ENCODE results near the gene DMBX1. TPM values are rescaled to one million over a fixed set of nuclear protein-coding genes. Genes with fewer than 3 reads are reported as not detected.

Gene DMBX1
- total RNA-seq, 1 donor from 2014 or later, result not detected

- Histone ChIP-seq H3K4me3 (no peak overlapping the region), H3K27me3 (no peaks in the 10 kb centered on the region), H3K4me1 (no peaks in the 10 kb centered on the region), H3K9me3 (no peaks in the 10 kb centered on the region), H3K27ac (no peak overlapping the region), H3K36me3 (no peaks in the 10 kb centered on the region)
- TF ChIP-seq CTCF (IDR thresholded peaks at IDR 0.05), result no peak
- DNase-seq (ENCODE audit: low spot score in 2 of 2), result no peak
- intact Hi-C loops (cut with DNase I), result no loop called here
These were observed 9.8 kb upstream of the DMBX1 start for GRCh38 chr1:46479744-46480350.

- DNase-seq (ENCODE audit: low spot score in 2 of 2), result no peak
- H3K27ac ChIP-seq, result no peak overlapping the region
- H3K4me3 ChIP-seq, result no peak overlapping the region
- no peaks in the 10 kb centered on the region for H3K4me1 ChIP-seq
- H3K9me3 ChIP-seq, result no peaks in the 10 kb centered on the region
- H3K27me3 ChIP-seq, result no peaks in the 10 kb centered on the region
- intact Hi-C loops (cut with DNase I), result no loop called here
- no peak for TF ChIP-seq CTCF (IDR thresholded peaks at IDR 0.05)
- H3K36me3 ChIP-seq, result no peaks in the 10 kb centered on the region
These were observed 8.5 kb upstream of the DMBX1 start for GRCh38 chr1:46480959-46481646.

GRCh38 chr1:46481961-46482360 lies 7.7 kb upstream of the DMBX1 start:
- intact Hi-C loops (cut with DNase I), result no loop called here
- DNase-seq (ENCODE audit: low spot score in 2 of 2), result no peak
- no peak overlapping the region for H3K27ac ChIP-seq
- H3K27me3 ChIP-seq, result no peaks in the 10 kb centered on the region
- no peak for TF ChIP-seq CTCF (IDR thresholded peaks at IDR 0.05)
- no peak overlapping the region for H3K4me3 ChIP-seq
- no peaks in the 10 kb centered on the region for H3K4me1 ChIP-seq
- no peaks in the 10 kb centered on the region for H3K36me3 ChIP-seq
- H3K9me3 ChIP-seq, result no peaks in the 10 kb centered on the region

GRCh38 chr1:46483589-46483988 lies 6.0 kb upstream of the DMBX1 start:
- no peaks in the 10 kb centered on the region for H3K4me1 ChIP-seq
- intact Hi-C loops (cut with DNase I), result no loop called here
- H3K9me3 ChIP-seq, result no peaks in the 10 kb centered on the region
- peaks cover 4% of the 10 kb centered on the region for H3K27me3 ChIP-seq
- no peak overlapping the region for H3K27ac ChIP-seq
- no peak for TF ChIP-seq CTCF (IDR thresholded peaks at IDR 0.05)
- DNase-seq (ENCODE audit: low spot score in 2 of 2), result no peak
- H3K4me3 ChIP-seq, result no peak overlapping the region
- no peaks in the 10 kb centered on the region for H3K36me3 ChIP-seq

GRCh38 chr1:46484783-46485490 lies 4.7 kb upstream of the DMBX1 start:
- H3K9me3 ChIP-seq, result no peaks in the 10 kb centered on the region
- H3K27ac ChIP-seq, result no peak overlapping the region
- H3K27me3 ChIP-seq, result peaks cover 11% of the 10 kb centered on the region
- TF ChIP-seq CTCF (IDR thresholded peaks at IDR 0.05), result no peak
- DNase-seq (ENCODE audit: low spot score in 2 of 2), result no peak
- no peaks in the 10 kb centered on the region for H3K36me3 ChIP-seq
- intact Hi-C loops (cut with DNase I), result no loop called here
- H3K4me1 ChIP-seq, result peaks cover 5% of the 10 kb centered on the region in 2 donors
- H3K4me3 ChIP-seq, result no peak overlapping the region
